Heart left ventricle (tissue), 16 donors: ENCODE data around the gene SRSF5. TPM values are rescaled to one million over a fixed set of nuclear protein-coding genes. Genes with fewer than 3 reads are reported as not detected.
"Not testable (repeated sequence)": the region's sequence is repeated elsewhere in the genome, so short reads cannot be mapped to it uniquely, and the experiment has no call there.

Source experiments
- ATAC-seq, 4 donors: fragments of 200-7000 bp; cut with Tn5 transposase; one replicate each; pipeline ENCODE4 v1.9.1; 2020 to 2022; ENCODE audit warnings: moderate library complexity in 4 of 4, mild to moderate bottlenecking in 3 of 4, moderate number of reproducible peaks in 1 of 4
- DNase-seq, 5 donors: peaks; one replicate each; pipeline ENCODE4 v3.0.0-alpha.2; 2020
- H3K27ac ChIP-seq, 12 donors: fragments of 200-600 bp; sonication (generic) in 4 of 12; one replicate each; pipeline versions ENCODE4 v1.5.0 to v1.8.0; 2016 to 2022; ENCODE audit warnings: mild to moderate bottlenecking in 2 of 12
- H3K27me3 ChIP-seq, 9 donors: fragments of 200-600 bp; sonication (generic) in 2 of 9; one replicate each; pipeline versions ENCODE4 v1.5.1 to v1.8.0; 2016 to 2022; ENCODE audit warnings: mild to moderate bottlenecking in 3 of 9
- H3K36me3 ChIP-seq, 9 donors: fragments of 200-600 bp; sonication (generic) in 2 of 9; one replicate each; pipeline versions ENCODE4 v1.5.0 to v1.8.0; 2018 to 2022; ENCODE audit warnings: mild to moderate bottlenecking in 2 of 9
- H3K4me1 ChIP-seq, 12 donors: fragments of 200-600 bp; sonication (generic) in 4 of 12; one replicate each; pipeline versions ENCODE4 v1.5.0 to v1.8.0; 2016 to 2022; ENCODE audit warnings: mild to moderate bottlenecking in 3 of 12
- H3K4me3 ChIP-seq, 12 donors: fragments of 200-600 bp; sonication (generic) in 4 of 12; one replicate each; pipeline versions ENCODE4 v1.5.0 to v1.8.0; 2017 to 2022; ENCODE audit warnings: mild to moderate bottlenecking in 9 of 12, moderate library complexity in 4 of 12
- H3K9me3 ChIP-seq, 12 donors: fragments of 200-600 bp; sonication (generic) in 4 of 12; one replicate each; pipeline versions ENCODE4 v1.5.0 to v1.8.0; 2016 to 2022; ENCODE audit warnings: mild to moderate bottlenecking in 1 of 12
- POLR2A ChIP-seq, 2 donors: fragments of 450-650 bp; IDR thresholded peaks; one replicate each; pipeline ENCODE4 v1.6.1; 2017; ENCODE audit warnings: antibody characterized with exemption in 2 of 2, mild to moderate bottlenecking in 2 of 2, moderate library complexity in 2 of 2
- WGBS, 4 donors: extraction: QIAGEN DNeasy Blood & Tissue Kit in 2 of 4; methylation state at CpG; one replicate each; pipeline versions ENCODE4 v1.1.5 to v1.1.7; 2013 to 2018; 5-methylcytosine and 5-hydroxymethylcytosine counted together
- intact Hi-C, 10 donors: fragments of 100-400 bp; cut with DNase I; formaldehyde crosslinking; loops; one replicate each; pipeline versions ENCODE4 v1.11.1 to v1.14.2; 2022
- polyA plus RNA-seq, 2 donors: library from polyadenylated mRNA; stranded (reverse); fragments of 200-250 nt; gene quantifications; one replicate each; pipeline ENCODE4 v1.2.3, GENCODE V29; 2013
- total RNA-seq, 9 donors: library from RNA; depleted of rRNA in 2 of 9; stranded (reverse); fragments of >200 nt in 2 of 9; fragmentation: NEBNext Ultra II Directional in 3 of 9; extraction: Animal tissue kit (Norgen Biotek cat#: 25700) in 3 of 9; gene quantifications; one replicate each; pipeline versions ENCODE4 v1.1.0 to v1.2.4, GENCODE V29; 2016 to 2023
- TF ChIP-seq, protein P1 (sequence below), 12 donors: fragments of 200-600 bp; sonication (generic) in 4 of 12; IDR thresholded peaks; one replicate each; pipeline versions ENCODE4 v1.5.0 to v1.8.0; 2018 to 2022; ENCODE audit warnings: antibody characterized with exemption in 12 of 12, mild to moderate bottlenecking in 5 of 12
- donor health status: ischemic (EF 13 %, LVEDD 7.1; RV severe dilation, severe dysfunction).
- donor health status: healthy with polysubstance abuse.
- donor health status: DM: no; HTN: yes; CAD: no.
- donor health status: DM: no; HTN: no; CAD: no.
- donor health status: ischemic (EF 25% LVEDD 6.9; RV normal size, moderate dysfunction).
- donor health status: ischemic (EF 25% LVEDD 5.7; RV mildly dilated, moderate dysfunction).
- donor health status: healthy.
- donor health status: DM: yes; HTN: yes; CAD: no.
- donor health status: ischemic (EF 35%, LVEDD 5.7; RV mildly dilated, moderate dysfunction).
- donor health status: nonischemic (EF 11% LVEDD 7.7; RV severe dilation, severe dysfunction).
- donor health status: DM: yes; HTN: yes; CAD: no.
- donor health status: PGD.
- donor health status: ischemic (EF 29% LVEDD 5.4; RV normal size, mild dysfunction).
- donor health status: nonischemic (EF 23%, LVEDD 6.1; RV moderate dilation, normal function).

SRSF5 gene
- total and polyA plus RNA-seq, 11 donors, result 63.8 to 197 (median 176) TPM

DNA sequence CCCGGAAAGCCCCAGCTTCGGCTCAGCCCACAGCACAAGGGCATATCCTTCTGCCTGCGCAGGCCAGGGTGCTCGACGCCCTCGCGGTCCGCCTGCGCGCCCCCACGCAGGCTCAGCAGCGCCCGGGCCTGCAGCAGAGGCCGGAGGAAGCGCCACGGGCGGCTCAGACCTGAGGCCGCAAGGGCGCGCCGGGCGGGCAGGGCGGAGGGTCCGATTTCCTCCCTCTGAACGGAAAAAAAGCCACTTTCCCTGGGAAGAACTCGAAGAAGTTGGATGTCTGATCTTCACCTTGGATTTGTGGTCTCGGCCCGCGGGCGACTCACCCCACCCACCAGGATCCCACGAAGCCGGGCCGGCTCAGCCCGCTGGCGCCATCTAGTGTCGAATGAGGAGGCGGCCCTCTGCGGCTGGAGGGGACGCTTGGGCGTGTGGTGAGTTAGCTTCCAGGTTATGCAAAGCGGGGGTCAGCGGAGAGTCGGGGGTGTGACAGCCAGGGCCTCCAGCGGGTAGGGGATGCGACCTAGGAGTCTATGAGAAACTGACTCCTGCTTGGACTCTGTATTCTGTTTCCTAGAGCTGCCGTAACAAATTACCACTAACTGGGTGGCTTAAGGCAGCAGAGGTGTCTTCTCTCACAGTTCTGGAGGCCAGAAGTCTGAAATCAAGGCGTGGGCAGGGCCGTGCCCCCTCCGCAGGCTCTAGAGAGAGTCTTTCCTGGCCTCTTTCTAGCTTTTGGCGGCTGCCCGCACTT, 40.0 kb upstream of the SRSF5 start:
- intact Hi-C loops, result loop anchor here (1.0 to 5.0 kb wide), 12 partner anchors 40 to 192 kb away; partner anchors contain the start of genes SRSF5 (in 1 of the 10) and SUSD6 (in 1 of the 10)
- Histone ChIP-seq H3K4me1 (peaks cover 0 to 39% (median 7%) of the 10 kb centered on the region in 12 donors), H3K36me3 (no peaks in the 10 kb centered on the region), H3K27ac (peak overlapping the region in 11 of 12 donors; percentile 56 to 79 (median 69)), H3K27me3 (no peaks in the 10 kb centered on the region), H3K4me3 (peak overlapping the region in 11 of 12 donors; percentile 27 to 61 (median 51)), H3K9me3 (no peaks in the 10 kb centered on the region)
- peak; percentile 82 to 94 (median 86) for DNase-seq
- WGBS, 4 donors, result 4 to 10% (median 7%) methylated on average over 32 to 51 of the region's 51 CpGs
- TF ChIP-seq, protein P1, sequence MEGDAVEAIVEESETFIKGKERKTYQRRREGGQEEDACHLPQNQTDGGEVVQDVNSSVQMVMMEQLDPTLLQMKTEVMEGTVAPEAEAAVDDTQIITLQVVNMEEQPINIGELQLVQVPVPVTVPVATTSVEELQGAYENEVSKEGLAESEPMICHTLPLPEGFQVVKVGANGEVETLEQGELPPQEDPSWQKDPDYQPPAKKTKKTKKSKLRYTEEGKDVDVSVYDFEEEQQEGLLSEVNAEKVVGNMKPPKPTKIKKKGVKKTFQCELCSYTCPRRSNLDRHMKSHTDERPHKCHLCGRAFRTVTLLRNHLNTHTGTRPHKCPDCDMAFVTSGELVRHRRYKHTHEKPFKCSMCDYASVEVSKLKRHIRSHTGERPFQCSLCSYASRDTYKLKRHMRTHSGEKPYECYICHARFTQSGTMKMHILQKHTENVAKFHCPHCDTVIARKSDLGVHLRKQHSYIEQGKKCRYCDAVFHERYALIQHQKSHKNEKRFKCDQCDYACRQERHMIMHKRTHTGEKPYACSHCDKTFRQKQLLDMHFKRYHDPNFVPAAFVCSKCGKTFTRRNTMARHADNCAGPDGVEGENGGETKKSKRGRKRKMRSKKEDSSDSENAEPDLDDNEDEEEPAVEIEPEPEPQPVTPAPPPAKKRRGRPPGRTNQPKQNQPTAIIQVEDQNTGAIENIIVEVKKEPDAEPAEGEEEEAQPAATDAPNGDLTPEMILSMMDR (IDR thresholded peaks at IDR 0.05), result peak; percentile 95 to 100 (median 99)
- TF ChIP-seq POLR2A (IDR thresholded peaks at IDR 0.05), result no peak
- peak; percentile 93 to 97 (median 96) for ATAC-seq

DNA sequence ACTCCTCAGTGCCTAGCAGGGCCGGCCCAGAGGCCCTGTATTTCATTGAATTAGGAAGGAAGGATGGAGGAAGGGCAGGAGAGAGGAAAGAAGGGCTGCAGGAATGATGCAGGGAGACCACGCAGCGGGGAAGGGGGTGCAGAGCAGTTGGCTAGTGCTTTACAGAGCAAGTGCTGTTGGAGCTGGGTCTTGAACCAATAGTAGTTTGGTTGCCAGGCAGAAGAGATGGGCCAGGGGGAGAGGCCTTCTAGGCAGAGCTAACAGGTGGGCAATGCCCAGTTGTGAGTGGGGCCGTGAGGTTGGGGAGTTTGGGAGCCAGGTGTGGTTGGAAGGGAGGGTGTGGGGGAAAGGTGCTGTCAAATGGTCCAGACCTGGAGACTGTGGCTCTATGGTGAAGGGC, 39.1 kb upstream of the SRSF5 start:
- Histone ChIP-seq H3K9me3 (no peaks in the 10 kb centered on the region), H3K4me3 (no peak overlapping the region), H3K27me3 (no peaks in the 10 kb centered on the region), H3K27ac (peak overlapping the region in 3 of 12 donors; percentile 28 to 61 (median 35)), H3K4me1 (peaks cover 0 to 39% (median 7%) of the 10 kb centered on the region in 12 donors), H3K36me3 (no peaks in the 10 kb centered on the region)
- no peak for DNase-seq
- TF ChIP-seq, protein P1 (IDR thresholded peaks at IDR 0.05), result no peak
- no peak for TF ChIP-seq POLR2A (IDR thresholded peaks at IDR 0.05)
- WGBS, 4 donors, result 82 to 90% (median 89%) methylated on average over 4 of the region's 4 CpGs
- intact Hi-C loops, result loop anchor here (1.0 to 5.0 kb wide), 12 partner anchors 39 to 193 kb away; partner anchors contain the start of genes SRSF5 (in 1 of the 10) and SUSD6 (in 1 of the 10)
- no peak for ATAC-seq

DNA sequence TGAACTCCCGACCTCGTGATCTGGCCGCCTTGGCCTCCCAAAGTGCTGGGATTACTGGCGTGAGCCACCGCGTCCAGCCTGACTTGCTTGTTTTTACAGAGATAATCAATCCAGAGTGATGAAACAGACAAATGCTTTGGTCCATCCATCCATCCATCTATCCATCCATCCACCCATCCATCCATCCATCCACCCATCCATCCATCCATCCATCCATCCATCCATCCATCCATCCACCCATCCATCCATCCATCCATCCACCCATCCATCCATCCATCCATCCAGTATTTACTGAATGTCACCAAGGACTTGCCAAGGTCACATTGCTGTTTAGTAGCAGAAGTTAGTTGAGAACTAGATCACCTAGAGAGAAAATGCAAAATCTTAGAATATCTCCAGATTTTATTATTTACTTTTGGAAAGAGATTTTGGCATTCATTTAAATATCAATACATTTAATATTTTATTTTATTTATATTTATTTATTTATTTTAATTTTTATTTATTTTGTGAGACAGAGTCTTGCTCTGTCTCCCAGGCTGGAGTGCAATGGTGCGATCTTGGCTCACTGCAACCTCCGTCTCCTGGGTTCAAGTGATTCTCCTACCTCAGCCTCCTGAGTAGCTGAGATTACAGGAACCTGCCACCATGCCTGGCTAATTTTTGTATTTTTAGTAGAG, 34.9 kb upstream of the SRSF5 start:
- peaks cover 0 to 21% (median 3%) of the 10 kb centered on the region in 12 donors for H3K4me1 ChIP-seq
- H3K4me3 ChIP-seq, H3K27me3 ChIP-seq, H3K27ac ChIP-seq, H3K9me3 ChIP-seq, H3K36me3 ChIP-seq, ATAC-seq, DNase-seq, intact Hi-C loops: not testable (repeated sequence)
- 84 to 96% (median 94%) methylated on average over 8 of the region's 8 CpGs for WGBS, 4 donors

DNA sequence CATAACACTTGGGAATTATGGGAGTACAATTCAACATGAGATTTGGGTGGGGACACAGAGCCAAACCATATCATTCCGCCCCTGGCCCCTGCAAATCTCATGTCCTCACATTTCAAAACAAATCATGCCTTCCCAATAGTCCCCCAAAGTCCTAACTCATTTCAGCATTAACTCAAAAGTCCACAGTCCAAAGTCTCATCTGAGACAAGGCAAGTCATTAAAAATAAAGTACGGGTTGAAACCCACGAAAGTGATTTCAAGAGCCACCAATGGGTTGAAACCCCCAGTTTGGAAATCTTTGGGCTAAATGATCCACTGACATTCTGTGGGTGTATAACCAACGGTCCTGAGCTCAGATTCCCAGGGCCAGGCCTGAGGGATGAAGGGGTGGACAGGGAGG, 30.5 kb upstream of the SRSF5 start:
- intact Hi-C loops, H3K27ac ChIP-seq, ATAC-seq, H3K36me3 ChIP-seq, H3K9me3 ChIP-seq, H3K4me3 ChIP-seq, H3K27me3 ChIP-seq, H3K4me1 ChIP-seq, DNase-seq: not testable (repeated sequence)
- WGBS, 4 donors, result 87 to 89% (median 88%) methylated on average over 4 of the region's 4 CpGs

DNA sequence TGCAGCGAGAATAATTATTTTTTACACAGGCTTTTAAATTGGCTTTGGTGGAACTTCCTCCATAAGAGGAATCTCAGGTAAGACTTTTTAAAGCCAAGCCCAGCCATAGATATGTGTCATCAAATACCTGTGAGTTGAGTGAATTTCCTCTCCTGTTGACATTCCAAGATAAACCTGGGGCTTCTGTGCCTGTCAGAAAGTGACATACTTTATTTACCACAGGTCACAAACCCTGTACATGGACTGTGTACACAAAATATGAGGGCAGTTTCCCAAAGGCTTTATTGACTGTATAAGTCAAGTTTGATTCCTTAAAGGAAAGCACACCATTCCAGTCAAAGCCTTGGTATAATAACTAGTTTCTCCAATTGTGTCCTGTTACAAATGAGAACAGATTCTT, 25.9 kb upstream of the SRSF5 start:
- no peaks in the 10 kb centered on the region for H3K36me3 ChIP-seq
- ATAC-seq, result no peak
- no peaks in the 10 kb centered on the region for H3K27me3 ChIP-seq
- H3K9me3 ChIP-seq, result peaks cover 0 to 12% (median 3%) of the 10 kb centered on the region in 12 donors
- DNase-seq, result no peak
- TF ChIP-seq, protein P1 (IDR thresholded peaks at IDR 0.05), result no peak
- TF ChIP-seq POLR2A (IDR thresholded peaks at IDR 0.05), result no peak
- H3K4me3 ChIP-seq, result no peak overlapping the region
- intact Hi-C loops, result no loop called here
- H3K27ac ChIP-seq, result no peak overlapping the region
- 96 to 98% (median 97%) methylated on average over 1 of the region's 1 CpG for WGBS, 4 donors
- no peaks in the 10 kb centered on the region for H3K4me1 ChIP-seq
